ENCODE data around the gene SUPT16H. TPM values are rescaled to one million over a fixed set of nuclear protein-coding genes. Genes with fewer than 3 reads are reported as not detected.

The SUPT16H gene
- total and polyA plus RNA-seq, 2 of the 13 experiments (the other 11 are each of a cell fraction or from before 2014, with no cell fraction given): 77.5 to 230 TPM

GRCh38 chr14:21308479-21309237 lies 75.2 kb downstream of the SUPT16H start (continued):
- TF ChIP-seq ZNF546 (CRISPR knock-in tag; conservative IDR thresholded peaks at IDR 0.05) (no peak), MED1 (CRISPR knock-in tag; IDR thresholded peaks at IDR 0.05) (peak; percentile 15; the same call in 1 of the 2 replicates), ZNF619 (CRISPR knock-in tag; IDR thresholded peaks at IDR 0.05) (no peak), CBX1 (IDR thresholded peaks at IDR 0.05; ENCODE audit: low read depth) (no peak), ZNF343 (CRISPR knock-in tag; IDR thresholded peaks at IDR 0.05) (no peak), ZNF580 (CRISPR knock-in tag; IDR thresholded peaks at IDR 0.05; ENCODE audit: borderline replicate concordance, low read depth) (peak; percentile 19; the same call in 1 of the 2 replicates), ZNF326 (CRISPR knock-in tag; IDR thresholded peaks at IDR 0.05; ENCODE audit: borderline replicate concordance) (0 out of 2 replicates have a peak, but pooled peaks have one; percentile 24), POLR2G (IDR thresholded peaks at IDR 0.05; ENCODE audit: low read depth, low read length) (peak; percentile 96), NR2F1 (CRISPR knock-in tag; IDR thresholded peaks at IDR 0.05) (no peak; a peak in 1 of 4 replicates), MTF2 (CRISPR knock-in tag; IDR thresholded peaks at IDR 0.05; ENCODE audit: borderline replicate concordance) (peak; percentile 85; the same call in 1 of the 2 replicates), ZFP90 (CRISPR knock-in tag; IDR thresholded peaks at IDR 0.05; ENCODE audit: borderline replicate concordance) (no peak; the same call in none of the 2 replicates), IRF1 (CRISPR knock-in tag; IDR thresholded peaks at IDR 0.05; ENCODE audit: low read depth) (no peak), ZNF761 (CRISPR knock-in tag; conservative IDR thresholded peaks at IDR 0.05) (peak; percentile 95; the same call in 1 of the 2 replicates)
- TF ChIP-seq, protein P1, sequence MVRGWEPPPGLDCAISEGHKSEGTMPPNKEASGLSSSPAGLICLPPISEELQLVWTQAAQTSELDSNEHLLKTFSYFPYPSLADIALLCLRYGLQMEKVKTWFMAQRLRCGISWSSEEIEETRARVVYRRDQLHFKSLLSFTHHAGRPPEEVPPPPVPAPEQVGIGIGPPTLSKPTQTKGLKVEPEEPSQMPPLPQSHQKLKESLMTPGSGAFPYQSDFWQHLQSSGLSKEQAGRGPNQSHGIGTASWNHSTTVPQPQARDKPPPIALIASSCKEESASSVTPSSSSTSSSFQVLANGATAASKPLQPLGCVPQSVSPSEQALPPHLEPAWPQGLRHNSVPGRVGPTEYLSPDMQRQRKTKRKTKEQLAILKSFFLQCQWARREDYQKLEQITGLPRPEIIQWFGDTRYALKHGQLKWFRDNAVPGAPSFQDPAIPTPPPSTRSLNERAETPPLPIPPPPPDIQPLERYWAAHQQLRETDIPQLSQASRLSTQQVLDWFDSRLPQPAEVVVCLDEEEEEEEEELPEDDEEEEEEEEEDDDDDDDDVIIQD (CRISPR knock-in tag; IDR thresholded peaks at IDR 0.05; ENCODE audit: low read depth): peak; percentile 89
- TF ChIP-seq, protein P2, sequence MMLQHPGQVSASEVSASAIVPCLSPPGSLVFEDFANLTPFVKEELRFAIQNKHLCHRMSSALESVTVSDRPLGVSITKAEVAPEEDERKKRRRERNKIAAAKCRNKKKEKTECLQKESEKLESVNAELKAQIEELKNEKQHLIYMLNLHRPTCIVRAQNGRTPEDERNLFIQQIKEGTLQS (CRISPR knock-in tag; IDR thresholded peaks at IDR 0.05): no peak

Measured in HepG2 (cell line).